Measurements from ENCODE around the gene ZNF423. TPM values are rescaled to one million over a fixed set of nuclear protein-coding genes. Genes with fewer than 3 reads are reported as not detected.

The ZNF423 gene
- polyA plus RNA-seq, 1 of the 3 experiments (the other 2 are of a cell fraction): 1.2 TPM

DNA sequence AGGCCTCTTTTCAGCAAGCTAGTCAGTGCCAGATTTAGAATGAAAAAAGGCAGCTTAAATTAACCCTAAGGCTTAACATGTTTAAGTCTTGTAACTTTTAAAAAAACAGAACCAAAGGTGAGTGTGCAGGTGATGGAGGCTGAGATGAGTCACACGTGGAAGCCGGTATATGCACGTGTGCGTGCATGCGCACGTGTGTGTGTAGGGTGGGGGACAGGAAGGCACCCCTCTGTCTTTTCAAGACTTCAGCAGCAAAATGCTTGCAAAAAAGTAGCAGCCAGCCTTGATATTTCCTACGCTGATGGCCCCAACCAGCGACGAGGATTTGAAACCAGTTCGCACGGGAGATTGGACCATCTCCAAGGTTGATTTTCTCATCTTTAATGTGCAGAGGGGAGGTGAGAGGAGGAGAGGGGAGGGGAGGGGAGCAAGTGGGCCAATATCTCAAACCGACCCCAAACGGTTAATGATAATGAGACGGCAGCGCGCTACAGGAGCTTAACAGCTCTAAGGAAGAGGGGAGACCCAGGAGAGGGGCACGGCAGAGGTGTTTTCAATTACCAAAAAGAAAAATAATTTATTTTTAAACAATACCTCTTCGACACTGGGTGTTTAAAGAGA is 154.7 kb downstream of the ZNF423 start:
- Histone ChIP-seq H3K4me1 (ENCODE audit: control insufficient read depth in 1 of 2, insufficient read depth in 2 of 2, low read depth in 1 of 2, low read length in 1 of 2) (peaks cover 10 to 74% of the 10 kb centered on the region in 2 experiments; a peak in 3 of 4 replicates), H3K79me2 (ENCODE audit: insufficient read depth) (no peaks in the 10 kb centered on the region), H4K20me1 (ENCODE audit: insufficient read depth) (no peaks in the 10 kb centered on the region), H3K27ac (ENCODE audit: low read depth in 2 of 2, low read length in 1 of 2) (peak overlapping the region in 1 of 2 experiments; percentile 97; a peak in 2 of 4 replicates), H3K9me3 (no peaks in the 10 kb centered on the region), H3K9me2 (no peaks in the 10 kb centered on the region), H3K27me3 (ENCODE audit: insufficient read depth) (no peaks in the 10 kb centered on the region), H3K4me2 (no peak overlapping the region), H3K36me3 (replicated peaks in 1 of 2; ENCODE audit: control insufficient read depth in 1 of 2, insufficient read depth in 2 of 2, low read length in 1 of 2) (no peaks in the 10 kb centered on the region), H3K9ac (no peak overlapping the region), H2AFZ (ENCODE audit: low read depth) (no peak overlapping the region), H3K4me3 (ENCODE audit: low read depth in 2 of 2, low read length in 1 of 2) (no peak overlapping the region), H3F3A (replicated peaks; ENCODE audit: insufficient read depth) (no peaks in the 10 kb centered on the region)
- no peak for DNase-seq
- POLR2A ChIA-PET: no interaction called here
- no peak for TF ChIP-seq FOXJ3 (CRISPR knock-in tag; IDR thresholded peaks at IDR 0.05)
- TF ChIP-seq, protein P1, sequence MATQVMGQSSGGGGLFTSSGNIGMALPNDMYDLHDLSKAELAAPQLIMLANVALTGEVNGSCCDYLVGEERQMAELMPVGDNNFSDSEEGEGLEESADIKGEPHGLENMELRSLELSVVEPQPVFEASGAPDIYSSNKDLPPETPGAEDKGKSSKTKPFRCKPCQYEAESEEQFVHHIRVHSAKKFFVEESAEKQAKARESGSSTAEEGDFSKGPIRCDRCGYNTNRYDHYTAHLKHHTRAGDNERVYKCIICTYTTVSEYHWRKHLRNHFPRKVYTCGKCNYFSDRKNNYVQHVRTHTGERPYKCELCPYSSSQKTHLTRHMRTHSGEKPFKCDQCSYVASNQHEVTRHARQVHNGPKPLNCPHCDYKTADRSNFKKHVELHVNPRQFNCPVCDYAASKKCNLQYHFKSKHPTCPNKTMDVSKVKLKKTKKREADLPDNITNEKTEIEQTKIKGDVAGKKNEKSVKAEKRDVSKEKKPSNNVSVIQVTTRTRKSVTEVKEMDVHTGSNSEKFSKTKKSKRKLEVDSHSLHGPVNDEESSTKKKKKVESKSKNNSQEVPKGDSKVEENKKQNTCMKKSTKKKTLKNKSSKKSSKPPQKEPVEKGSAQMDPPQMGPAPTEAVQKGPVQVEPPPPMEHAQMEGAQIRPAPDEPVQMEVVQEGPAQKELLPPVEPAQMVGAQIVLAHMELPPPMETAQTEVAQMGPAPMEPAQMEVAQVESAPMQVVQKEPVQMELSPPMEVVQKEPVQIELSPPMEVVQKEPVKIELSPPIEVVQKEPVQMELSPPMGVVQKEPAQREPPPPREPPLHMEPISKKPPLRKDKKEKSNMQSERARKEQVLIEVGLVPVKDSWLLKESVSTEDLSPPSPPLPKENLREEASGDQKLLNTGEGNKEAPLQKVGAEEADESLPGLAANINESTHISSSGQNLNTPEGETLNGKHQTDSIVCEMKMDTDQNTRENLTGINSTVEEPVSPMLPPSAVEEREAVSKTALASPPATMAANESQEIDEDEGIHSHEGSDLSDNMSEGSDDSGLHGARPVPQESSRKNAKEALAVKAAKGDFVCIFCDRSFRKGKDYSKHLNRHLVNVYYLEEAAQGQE (IDR thresholded peaks at IDR 0.05; ENCODE audit: low read depth, low read length): no peak
- TF ChIP-seq NFIC (IDR thresholded peaks at IDR 0.05; ENCODE audit: borderline replicate concordance): no peak
- no peak for TF ChIP-seq YY1 (IDR thresholded peaks at IDR 0.05; ENCODE audit: low read depth)
- TF ChIP-seq NRF1 (IDR thresholded peaks at IDR 0.05; ENCODE audit: low read depth, low read length): no peak
- TF ChIP-seq GATA2 (CRISPR knock-in tag; IDR thresholded peaks at IDR 0.05): no peak
- TF ChIP-seq SIN3A (IDR thresholded peaks at IDR 0.05; ENCODE audit: borderline replicate concordance, low read depth, low read length): no peak
- TF ChIP-seq, protein P2, sequence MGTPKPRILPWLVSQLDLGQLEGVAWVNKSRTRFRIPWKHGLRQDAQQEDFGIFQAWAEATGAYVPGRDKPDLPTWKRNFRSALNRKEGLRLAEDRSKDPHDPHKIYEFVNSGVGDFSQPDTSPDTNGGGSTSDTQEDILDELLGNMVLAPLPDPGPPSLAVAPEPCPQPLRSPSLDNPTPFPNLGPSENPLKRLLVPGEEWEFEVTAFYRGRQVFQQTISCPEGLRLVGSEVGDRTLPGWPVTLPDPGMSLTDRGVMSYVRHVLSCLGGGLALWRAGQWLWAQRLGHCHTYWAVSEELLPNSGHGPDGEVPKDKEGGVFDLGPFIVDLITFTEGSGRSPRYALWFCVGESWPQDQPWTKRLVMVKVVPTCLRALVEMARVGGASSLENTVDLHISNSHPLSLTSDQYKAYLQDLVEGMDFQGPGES (IDR thresholded peaks at IDR 0.05; ENCODE audit: low read depth, low read length): no peak
- TF ChIP-seq, protein P3, sequence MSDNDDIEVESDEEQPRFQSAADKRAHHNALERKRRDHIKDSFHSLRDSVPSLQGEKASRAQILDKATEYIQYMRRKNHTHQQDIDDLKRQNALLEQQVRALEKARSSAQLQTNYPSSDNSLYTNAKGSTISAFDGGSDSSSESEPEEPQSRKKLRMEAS (IDR thresholded peaks at IDR 0.05; ENCODE audit: low read depth): no peak
- TF ChIP-seq JUND (IDR thresholded peaks at IDR 0.05): no peak
- no peak for TF ChIP-seq CHD2 (IDR thresholded peaks at IDR 0.05; ENCODE audit: low read length, partially characterized antibody)
- CTCF ChIA-PET: interaction anchor here (0.9 to 1.2 kb wide), 4 partner anchors 36 to 157 kb away, joined by 3 to 4 read pairs (median 4); no protein-coding TSS in a partner anchor
- 72% methylated on average over 18 of the region's 18 CpGs for WGBS (ENCODE audit: low lambda C conversion rate)
